ENCODE results near the gene SAMM50.

- TF ChIP-seq, protein P1, sequence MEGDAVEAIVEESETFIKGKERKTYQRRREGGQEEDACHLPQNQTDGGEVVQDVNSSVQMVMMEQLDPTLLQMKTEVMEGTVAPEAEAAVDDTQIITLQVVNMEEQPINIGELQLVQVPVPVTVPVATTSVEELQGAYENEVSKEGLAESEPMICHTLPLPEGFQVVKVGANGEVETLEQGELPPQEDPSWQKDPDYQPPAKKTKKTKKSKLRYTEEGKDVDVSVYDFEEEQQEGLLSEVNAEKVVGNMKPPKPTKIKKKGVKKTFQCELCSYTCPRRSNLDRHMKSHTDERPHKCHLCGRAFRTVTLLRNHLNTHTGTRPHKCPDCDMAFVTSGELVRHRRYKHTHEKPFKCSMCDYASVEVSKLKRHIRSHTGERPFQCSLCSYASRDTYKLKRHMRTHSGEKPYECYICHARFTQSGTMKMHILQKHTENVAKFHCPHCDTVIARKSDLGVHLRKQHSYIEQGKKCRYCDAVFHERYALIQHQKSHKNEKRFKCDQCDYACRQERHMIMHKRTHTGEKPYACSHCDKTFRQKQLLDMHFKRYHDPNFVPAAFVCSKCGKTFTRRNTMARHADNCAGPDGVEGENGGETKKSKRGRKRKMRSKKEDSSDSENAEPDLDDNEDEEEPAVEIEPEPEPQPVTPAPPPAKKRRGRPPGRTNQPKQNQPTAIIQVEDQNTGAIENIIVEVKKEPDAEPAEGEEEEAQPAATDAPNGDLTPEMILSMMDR (conservative IDR thresholded peaks at IDR 0.05; ENCODE audit: low read length), result no peak
- no peak for TF ChIP-seq EZH2phosphoT487 (IDR thresholded peaks at IDR 0.05; ENCODE audit: borderline replicate concordance)
Measured at GRCh38 chr22:43911351-43911750, 43.9 kb upstream of the SAMM50 start.

All from Loucy (cell line).